Skin epidermis (tissue), 12 donors: Measurements from ENCODE around the gene PGP.

ENCODE experiments used
- H3K27ac ChIP-seq, 21 experiments: fragments of 200-600 bp; sonication (generic) in 11 of 21; one replicate each; pipeline ENCODE4 v1.5.0; 2020; ENCODE audit warnings: mild to moderate bottlenecking in 3 of 21, inconsistent platforms in 2 of 21, moderate library complexity in 2 of 21
- H3K4me3 ChIP-seq, 7 experiments: fragments of 200-600 bp; sonication (generic) in 2 of 7; one replicate each; pipeline ENCODE4 v1.5.0; 2020; ENCODE audit warnings: inconsistent platforms in 2 of 7, mild to moderate bottlenecking in 2 of 7, moderate library complexity in 1 of 7

Gene PGP

GRCh38 chr16:2226918-2227317 lies 12.3 kb upstream of the PGP start:
- Histone ChIP-seq H3K27ac (peak overlapping the region in 1 of 21 experiments; percentile 41), H3K4me3 (no peak overlapping the region)

DNA sequence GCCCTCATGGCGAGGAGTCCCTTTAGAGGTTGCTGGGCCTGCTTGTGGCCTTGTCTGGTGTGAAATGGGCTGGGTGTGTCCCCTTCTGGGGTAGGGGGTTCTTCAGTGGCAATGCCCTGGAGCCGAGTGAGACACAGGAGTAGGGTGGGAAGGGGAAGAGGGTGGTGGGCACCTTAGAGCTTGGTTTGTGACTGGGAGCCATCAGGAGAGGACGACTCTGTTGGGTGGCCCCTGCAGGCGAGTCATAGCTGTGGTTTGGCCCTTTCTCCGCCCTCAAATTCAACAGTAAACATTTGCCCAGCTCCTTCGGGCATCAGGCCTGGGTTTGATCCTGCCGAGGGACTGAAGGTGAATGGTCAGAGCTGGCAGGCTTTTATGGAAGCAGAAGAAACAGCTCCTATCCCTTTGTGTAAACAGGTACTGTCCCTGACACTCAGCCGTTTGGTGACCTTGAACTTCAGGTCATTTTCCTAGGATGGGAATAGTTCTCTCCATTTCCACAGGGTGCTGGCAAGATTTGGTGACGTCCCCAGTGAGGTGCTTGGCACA lies 11.7 kb upstream of the PGP start:
- peak overlapping the region in 1 of 21 experiments; percentile 10 for H3K27ac ChIP-seq
- no peak overlapping the region for H3K4me3 ChIP-seq

GRCh38 chr16:2223942-2224486 lies 9.4 kb upstream of the PGP start:
- Histone ChIP-seq H3K27ac (peak overlapping the region; percentile 71 to 96 (median 89)), H3K4me3 (peak overlapping the region; percentile 84 to 100 (median 98))

DNA sequence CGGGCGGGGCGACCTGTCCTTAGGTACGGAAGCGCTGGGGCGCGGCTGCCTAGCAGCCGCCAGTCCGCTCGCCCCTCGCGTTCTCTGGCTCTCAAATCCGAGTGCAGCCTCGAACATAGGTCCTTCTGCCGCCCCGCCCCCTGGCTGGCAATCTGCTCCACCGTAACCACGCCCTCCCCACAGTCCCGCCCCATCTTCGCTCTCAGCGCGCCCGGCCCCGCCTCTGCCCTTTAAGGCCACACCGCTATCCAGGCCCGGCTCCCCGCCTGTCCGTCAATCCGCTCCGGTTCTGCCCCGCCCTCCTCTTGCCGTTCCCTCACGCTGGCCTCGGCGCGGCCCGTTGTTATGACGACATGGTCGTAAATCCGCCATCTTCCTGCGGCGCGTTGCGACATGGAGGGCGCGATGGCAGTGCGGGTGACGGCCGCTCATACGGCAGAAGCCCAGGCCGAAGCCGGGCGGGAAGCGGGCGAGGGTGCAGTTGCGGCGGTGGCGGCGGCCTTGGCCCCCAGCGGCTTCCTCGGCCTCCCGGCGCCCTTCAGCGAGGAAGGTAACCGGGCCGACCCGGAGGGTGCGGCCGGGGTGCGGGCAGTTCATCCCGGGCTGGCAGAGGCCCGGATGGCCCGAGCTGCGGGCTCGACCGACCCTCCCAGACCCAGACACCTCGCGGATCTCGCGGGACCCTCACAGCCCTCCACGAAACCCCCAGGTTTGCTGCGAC lies 8.7 kb upstream of the PGP start, which contains the start of gene E4F1:
E4F1 (plus strand) TSS at position 371 of the 721 bp plus-strand sequence; CDS start at position 394, 23 bp downstream.
- peak within 1 kb of the TSS; percentile 71 to 96 (median 89) for H3K27ac ChIP-seq
- peak within 1 kb of the TSS; percentile 84 to 100 (median 98) for H3K4me3 ChIP-seq

- Histone ChIP-seq H3K27ac (no peak overlapping the region), H3K4me3 (no peak overlapping the region)
These were observed 1.7 kb upstream of the PGP start for GRCh38 chr16:2216330-2216729.

GRCh38 chr16:2213817-2214718 lies 572 bp downstream of the PGP start:
- Histone ChIP-seq H3K4me3 (peak overlapping the region; percentile 58 to 85 (median 77)), H3K27ac (peak overlapping the region; percentile 6 to 84 (median 75))

GRCh38 chr16:2212362-2213324 lies 2.0 kb downstream of the PGP start:
- Histone ChIP-seq H3K27ac (peak overlapping the region in 5 of 21 experiments; percentile 5 to 83 (median 26)), H3K4me3 (peak overlapping the region in 4 of 7 experiments; percentile 58 to 85 (median 73))

- H3K27ac ChIP-seq = peak overlapping the region in 1 of 21 experiments; percentile 5
These were observed 2.7 kb downstream of the PGP start for GRCh38 chr16:2211923-2212347.

DNA sequence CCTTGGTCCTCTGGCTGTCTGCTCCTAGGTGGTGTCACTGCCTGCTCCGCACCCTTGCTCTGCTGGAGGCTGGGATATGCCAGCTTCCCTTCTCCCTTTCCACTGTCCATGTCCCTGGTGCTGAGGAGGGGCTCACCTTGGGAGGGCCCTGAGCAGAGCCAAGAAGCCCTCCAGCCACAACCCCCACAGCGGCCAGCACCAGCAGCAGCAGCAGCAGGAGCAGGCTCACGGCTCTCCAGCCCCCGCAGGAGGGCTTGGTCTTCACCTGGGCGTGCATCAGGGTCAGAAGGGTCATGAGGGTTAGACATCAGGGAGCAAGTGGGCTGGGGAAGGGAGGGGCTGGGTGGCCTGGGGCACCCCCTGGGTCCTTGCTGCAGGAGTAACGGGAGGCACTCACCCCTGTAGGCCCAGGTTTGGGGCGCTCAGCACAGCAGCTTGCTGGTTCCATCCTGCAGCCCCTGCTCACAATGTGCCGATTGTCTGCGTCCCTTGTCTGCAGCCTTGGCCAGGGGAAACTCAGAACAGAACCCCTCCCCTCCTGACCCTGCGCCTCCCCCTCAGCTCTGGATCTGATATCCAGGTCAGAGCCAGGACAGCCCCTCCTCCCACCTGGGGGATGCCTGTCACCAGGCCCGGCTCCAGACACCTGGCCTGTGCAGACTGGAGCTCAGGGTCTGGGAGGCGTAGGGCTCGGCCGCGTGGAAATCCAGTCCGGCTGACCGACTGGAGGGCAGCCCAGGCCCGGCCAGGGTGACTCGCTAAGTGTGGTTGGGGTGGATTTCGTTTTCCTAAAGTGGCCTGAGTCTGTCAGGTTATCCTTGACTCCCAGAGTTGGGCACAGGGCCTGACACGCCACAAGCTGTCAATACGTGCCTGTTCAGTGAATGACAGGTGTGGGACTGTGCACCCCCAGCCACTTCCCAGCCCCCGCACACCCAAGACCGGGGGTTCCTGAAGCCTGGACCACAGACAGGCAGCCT lies 4.0 kb downstream of the PGP start, which contains the start of gene BRICD5:
BRICD5 (minus strand) TSS at position 478 of the 980 bp plus-strand sequence; CDS start at position 448, 30 bp downstream.
- no peak within 1 kb of the TSS for H3K4me3 ChIP-seq
- H3K27ac ChIP-seq = no peak within 1 kb of the TSS

More at GRCh38 chr16:2211923-2212347, 2.7 kb downstream of the PGP start:
- no peak overlapping the region for H3K4me3 ChIP-seq

GRCh38 chr16:2210009-2210332 lies 4.7 kb downstream of the PGP start:
- Histone ChIP-seq H3K4me3 (no peak overlapping the region), H3K27ac (no peak overlapping the region)

GRCh38 chr16:2209258-2210008 lies 5.2 kb downstream of the PGP start:
- H3K27ac ChIP-seq = no peak overlapping the region
- H3K4me3 ChIP-seq = no peak overlapping the region

DNA sequence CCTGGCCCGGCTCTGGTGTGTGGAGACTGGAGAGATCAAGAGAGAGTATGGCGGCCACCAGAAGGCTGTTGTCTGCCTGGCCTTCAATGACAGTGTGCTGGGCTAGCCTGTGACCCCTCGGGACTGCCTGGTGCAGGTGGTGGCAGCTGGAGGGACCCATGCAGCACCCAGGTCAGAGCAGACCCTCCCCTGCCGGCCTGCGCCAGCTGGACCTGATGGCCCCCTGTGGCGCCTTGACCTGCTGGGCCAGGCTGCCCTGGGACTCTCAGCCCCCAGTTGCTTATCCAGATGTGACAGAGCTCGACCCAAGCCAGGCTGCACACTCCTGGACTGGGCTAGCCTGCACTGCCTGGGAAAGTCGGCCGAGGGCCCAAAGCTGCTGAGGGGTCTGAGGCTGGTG lies 5.9 kb downstream of the PGP start:
- H3K4me3 ChIP-seq = no peak overlapping the region
- no peak overlapping the region for H3K27ac ChIP-seq

- Histone ChIP-seq H3K4me3 (no peak overlapping the region), H3K27ac (no peak overlapping the region)
These were observed 6.3 kb downstream of the PGP start for GRCh38 chr16:2208308-2208707.

DNA sequence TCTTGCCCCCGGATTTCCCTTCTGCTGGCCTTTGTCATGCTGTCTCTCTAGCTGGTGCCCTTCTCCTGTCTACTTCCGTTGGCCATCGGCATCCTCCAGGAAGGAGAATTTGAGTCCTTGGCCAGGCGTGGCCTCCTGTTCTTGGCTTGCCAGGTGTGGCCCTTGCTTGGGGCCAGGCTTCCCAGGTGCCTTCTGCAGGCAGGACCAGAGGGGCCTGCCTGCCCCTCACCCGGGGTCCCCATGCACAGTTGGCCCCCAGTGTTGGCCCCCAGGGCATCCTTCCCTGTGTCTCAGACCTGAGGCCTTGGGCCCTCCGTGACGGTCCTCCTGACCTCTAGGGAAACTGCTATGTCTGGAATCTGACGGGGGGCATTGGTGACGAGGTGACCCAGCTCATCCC lies 6.8 kb downstream of the PGP start:
- no peak overlapping the region for H3K27ac ChIP-seq
- H3K4me3 ChIP-seq = no peak overlapping the region

- H3K27ac ChIP-seq = peak overlapping the region in 3 of 21 experiments; percentile 96 to 99 (median 98)
- no peak overlapping the region for H3K4me3 ChIP-seq
These were observed 7.7 kb downstream of the PGP start for GRCh38 chr16:2206780-2207433.

- Histone ChIP-seq H3K27ac (peak overlapping the region in 15 of 21 experiments; percentile 91 to 100 (median 98)), H3K4me3 (peak overlapping the region; percentile 56 to 82 (median 73))
These were observed 8.2 kb downstream of the PGP start for GRCh38 chr16:2206420-2206779.
